Activated naive CD8-positive, alpha-beta T cell treated with anti-CD3 and anti-CD28 coated beads, Interleukin-2, amount 10 ng/mL, durations not matched to agents 7 days and 5 days (primary cell): ENCODE measurements around the gene SLC26A6. TPM values are rescaled to one million over a fixed set of nuclear protein-coding genes. Genes with fewer than 3 reads are reported as not detected.

Source experiments
- ATAC-seq: fragments of 150-1000 bp; cut with Tn5 transposase; one replicate; pipeline ENCODE4 v1.10.0; 2021; ENCODE audit warnings: low read depth, moderate library complexity
- POLR2A ChIA-PET: fragments of 350-600 bp; sonication (Branson Sonifier 250); formaldehyde crosslinking; loops from one replicate; lab custom pipeline; 2021; ENCODE audit warnings: antibody characterized with exemption; lab: Charles Lee
- DNase-seq: peaks from one replicate; pipeline ENCODE4 v3.0.0; 2021
- H3K27ac Mint-ChIP-seq: one replicate; pipeline ENCODE4 v1.8.0; 2022; ENCODE audit warnings: mild to moderate bottlenecking, mixed read lengths
- H3K27me3 Mint-ChIP-seq: one replicate; pipeline ENCODE4 v1.8.0; 2022; ENCODE audit warnings: mild to moderate bottlenecking, moderate library complexity, mixed read lengths
- H3K36me3 Mint-ChIP-seq: one replicate; pipeline ENCODE4 v1.8.0; 2021; ENCODE audit warnings: mild to moderate bottlenecking, mixed read lengths
- H3K4me1 Mint-ChIP-seq: one replicate; pipeline ENCODE4 v1.8.0; 2021; ENCODE audit warnings: mixed read lengths
- H3K4me3 Mint-ChIP-seq: one replicate; pipeline ENCODE4 v1.8.0; 2022; ENCODE audit warnings: mild to moderate bottlenecking, moderate library complexity, mixed read lengths
- H3K9me3 Mint-ChIP-seq: one replicate; pipeline ENCODE4 v1.8.0; 2021; ENCODE audit warnings: mixed read lengths
- total RNA-seq, 2 experiments: library from RNA; stranded (reverse); gene quantifications; one replicate each; pipeline ENCODE4 v1.2.3, GENCODE V29; 2021

SLC26A6 gene
- total RNA-seq, 2 experiments from 2014 or later: 54.4 to 54.7 TPM

- POLR2A ChIA-PET: no interaction called here
- H3K36me3 Mint-ChIP-seq: peaks cover 32% of the 10 kb centered on the region
- no peak for ATAC-seq
- no peaks in the 10 kb centered on the region for H3K27me3 Mint-ChIP-seq
- H3K4me3 Mint-ChIP-seq: no peak overlapping the region
- no peaks in the 10 kb centered on the region for H3K9me3 Mint-ChIP-seq
- peaks cover 1% of the 10 kb centered on the region for H3K4me1 Mint-ChIP-seq
- no peak for DNase-seq
- no peak overlapping the region for H3K27ac Mint-ChIP-seq
These were observed 37.3 kb upstream of the SLC26A6 start for GRCh38 chr3:48672522-48672921.

- peaks cover 8% of the 10 kb centered on the region for H3K4me1 Mint-ChIP-seq
- POLR2A ChIA-PET: no interaction called here
These were observed 29.7 kb upstream of the SLC26A6 start for GRCh38 chr3:48664929-48665328.

GRCh38 chr3:48664313-48664644 lies 29.0 kb upstream of the SLC26A6 start:
- ATAC-seq: no peak
- H3K4me3 Mint-ChIP-seq: peak overlapping the region; percentile 82
- H3K4me1 Mint-ChIP-seq: peaks cover 8% of the 10 kb centered on the region

More at GRCh38 chr3:48664929-48665328, 29.7 kb upstream of the SLC26A6 start:
- Mint-ChIP-seq H3K4me3 (no peak overlapping the region), H3K27me3 (peaks cover 6% of the 10 kb centered on the region), H3K27ac (no peak overlapping the region), H3K36me3 (peaks cover 4% of the 10 kb centered on the region), H3K9me3 (no peaks in the 10 kb centered on the region)
- DNase-seq (no peak), ATAC-seq (no peak)

GRCh38 chr3:48663489-48664312 lies 28.4 kb upstream of the SLC26A6 start:
- Mint-ChIP-seq H3K27me3 (peaks cover 8% of the 10 kb centered on the region), H3K4me1 (peaks cover 8% of the 10 kb centered on the region), H3K9me3 (no peaks in the 10 kb centered on the region), H3K4me3 (peak overlapping the region; percentile 82), H3K27ac (peak overlapping the region; percentile 84), H3K36me3 (peaks cover 3% of the 10 kb centered on the region)
- ATAC-seq (peak; percentile 86), DNase-seq (peak; percentile 93)
- POLR2A ChIA-PET: interaction anchor here (0.6 to 1.6 kb wide), 3 partner anchors 11 to 328 kb away, joined by 3 to 5 read pairs (median 5); partner anchors contain the start of gene SLC26A6

More at GRCh38 chr3:48664313-48664644, 29.0 kb upstream of the SLC26A6 start:
- Mint-ChIP-seq H3K36me3 (peaks cover 3% of the 10 kb centered on the region), H3K27me3 (peaks cover 8% of the 10 kb centered on the region), H3K27ac (no peak overlapping the region), H3K9me3 (no peaks in the 10 kb centered on the region)
- DNase-seq: no peak
- POLR2A ChIA-PET: interaction anchor here (0.9 to 1.6 kb wide), 2 partner anchors 10 to 29 kb away, joined by 5 read pairs; partner anchors contain the start of gene SLC26A6

GRCh38 chr3:48662753-48663488 lies 27.7 kb upstream of the SLC26A6 start, which contains the start of gene CELSR3:
TSS of gene CELSR3 (minus strand) at chr3:48662886. CDS start at chr3:48662634, 252 bp downstream.
- POLR2A ChIA-PET: interaction anchor here (0.6 to 1.6 kb wide), 2 partner anchors 11 to 329 kb away, joined by 3 to 5 read pairs; no protein-coding TSS in a partner anchor

GRCh38 chr3:48662145-48662752 lies 27.0 kb upstream of the SLC26A6 start:
- H3K4me1 Mint-ChIP-seq: peaks cover 13% of the 10 kb centered on the region
- peak overlapping the region; percentile 53 for H3K4me3 Mint-ChIP-seq
- no peak for ATAC-seq
- POLR2A ChIA-PET: interaction anchor here (1.6 kb wide), 1 partner anchor 12 kb away, joined by 5 read pairs; no protein-coding TSS in a partner anchor
- H3K27ac Mint-ChIP-seq: no peak overlapping the region
- H3K9me3 Mint-ChIP-seq: no peaks in the 10 kb centered on the region
- H3K27me3 Mint-ChIP-seq: peaks cover 8% of the 10 kb centered on the region
- no peaks in the 10 kb centered on the region for H3K36me3 Mint-ChIP-seq
- DNase-seq: no peak

More at GRCh38 chr3:48662753-48663488, 27.7 kb upstream of the SLC26A6 start, which contains the start of gene CELSR3:
- Mint-ChIP-seq H3K4me1 (peaks cover 8% of the 10 kb centered on the region), H3K36me3 (no peaks in the 10 kb centered on the region), H3K27me3 (peaks cover 8% of the 10 kb centered on the region), H3K4me3 (peak within 1 kb of the TSS; percentile 82), H3K27ac (peak within 1 kb of the TSS; percentile 84), H3K9me3 (no peaks in the 10 kb centered on the region)
- ATAC-seq: peak; percentile 41
- peak; percentile 70 for DNase-seq

- Mint-ChIP-seq H3K9me3 (no peaks in the 10 kb centered on the region), H3K4me1 (peaks cover 13% of the 10 kb centered on the region), H3K27me3 (peaks cover 8% of the 10 kb centered on the region), H3K36me3 (no peaks in the 10 kb centered on the region), H3K4me3 (peak overlapping the region; percentile 53), H3K27ac (no peak overlapping the region)
- POLR2A ChIA-PET: no interaction called here
- ATAC-seq (peak; percentile 15), DNase-seq (peak; percentile 93)
These were observed 26.4 kb upstream of the SLC26A6 start for GRCh38 chr3:48661501-48662144.

- peaks cover 8% of the 10 kb centered on the region for H3K27me3 Mint-ChIP-seq
- H3K27ac Mint-ChIP-seq: no peak overlapping the region
- POLR2A ChIA-PET: no interaction called here
- no peaks in the 10 kb centered on the region for H3K9me3 Mint-ChIP-seq
- ATAC-seq (no peak), DNase-seq (no peak)
- peaks cover 13% of the 10 kb centered on the region for H3K4me1 Mint-ChIP-seq
- H3K36me3 Mint-ChIP-seq: no peaks in the 10 kb centered on the region
- no peak overlapping the region for H3K4me3 Mint-ChIP-seq
These were observed 25.6 kb upstream of the SLC26A6 start for GRCh38 chr3:48660800-48661400.

GRCh38 chr3:48656841-48657281 lies 21.6 kb upstream of the SLC26A6 start:
- Mint-ChIP-seq H3K36me3 (peaks cover 9% of the 10 kb centered on the region), H3K27ac (peak overlapping the region; percentile 84), H3K27me3 (peaks cover 6% of the 10 kb centered on the region), H3K9me3 (no peaks in the 10 kb centered on the region), H3K4me1 (peaks cover 12% of the 10 kb centered on the region), H3K4me3 (peak overlapping the region; percentile 77)
- ATAC-seq (peak; percentile 13), DNase-seq (peak; percentile 63)
- POLR2A ChIA-PET: interaction anchor here (0.6 kb wide), 1 partner anchor 264 kb away, joined by 6 read pairs; no protein-coding TSS in a partner anchor

- ATAC-seq: peak; percentile 77
- POLR2A ChIA-PET: interaction anchor here (0.6 to 2.4 kb wide), 2 partner anchors 20 to 265 kb away, joined by 6 to 7 read pairs; partner anchors contain the start of gene SLC26A6
- peaks cover 4% of the 10 kb centered on the region for H3K27me3 Mint-ChIP-seq
These were observed 21.0 kb upstream of the SLC26A6 start for GRCh38 chr3:48656061-48656840.

GRCh38 chr3:48655606-48656005 lies 20.3 kb upstream of the SLC26A6 start:
- DNase-seq (peak; percentile 69), ATAC-seq (peak; percentile 58)
- POLR2A ChIA-PET: interaction anchor here (2.4 kb wide), 1 partner anchor 20 kb away, joined by 7 read pairs; the partner anchor contains the start of gene SLC26A6
- Mint-ChIP-seq H3K4me1 (peaks cover 12% of the 10 kb centered on the region), H3K27ac (peak overlapping the region; percentile 86), H3K9me3 (no peaks in the 10 kb centered on the region), H3K27me3 (peaks cover 4% of the 10 kb centered on the region), H3K4me3 (peak overlapping the region; percentile 79), H3K36me3 (peaks cover 9% of the 10 kb centered on the region)

More at GRCh38 chr3:48656061-48656840, 21.0 kb upstream of the SLC26A6 start:
- H3K4me3 Mint-ChIP-seq: peak overlapping the region; percentile 79
- H3K27ac Mint-ChIP-seq: peak overlapping the region; percentile 86
- peaks cover 12% of the 10 kb centered on the region for H3K4me1 Mint-ChIP-seq
- peaks cover 9% of the 10 kb centered on the region for H3K36me3 Mint-ChIP-seq
- DNase-seq: peak; percentile 95
- H3K9me3 Mint-ChIP-seq: no peaks in the 10 kb centered on the region
